HS-27A (cell line): ENCODE measurements around the gene SMARCC1.

Experiments used
- DNase-seq: peaks from one replicate; pipeline ENCODE4 v3.0.0-alpha.2; 2012; ENCODE audit warnings: low read depth, missing footprints

SMARCC1 gene

DNA sequence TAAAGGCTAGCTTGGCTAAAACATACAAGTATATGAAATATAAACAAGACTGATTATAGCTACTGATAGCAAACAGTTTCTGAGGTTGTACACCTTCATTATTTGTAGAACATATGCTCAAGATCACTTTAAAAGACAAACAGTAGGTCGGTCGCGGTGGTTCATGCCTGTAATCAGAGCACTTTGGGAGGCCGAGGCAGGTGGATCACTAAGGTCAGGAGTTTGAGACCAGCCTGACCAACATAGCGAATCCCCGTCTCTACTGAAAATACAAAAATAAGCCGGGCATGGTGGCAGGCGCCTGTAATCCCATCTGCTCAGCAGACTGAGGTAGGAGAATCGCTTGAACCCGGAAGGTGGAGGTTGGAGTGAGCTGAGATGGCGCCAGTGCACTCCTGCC is 80.3 kb downstream of the SMARCC1 start:
- DNase-seq = no peak

GRCh38 chr3:47692158-47692557 is 89.5 kb downstream of the SMARCC1 start:
- DNase-seq = no peak

DNA sequence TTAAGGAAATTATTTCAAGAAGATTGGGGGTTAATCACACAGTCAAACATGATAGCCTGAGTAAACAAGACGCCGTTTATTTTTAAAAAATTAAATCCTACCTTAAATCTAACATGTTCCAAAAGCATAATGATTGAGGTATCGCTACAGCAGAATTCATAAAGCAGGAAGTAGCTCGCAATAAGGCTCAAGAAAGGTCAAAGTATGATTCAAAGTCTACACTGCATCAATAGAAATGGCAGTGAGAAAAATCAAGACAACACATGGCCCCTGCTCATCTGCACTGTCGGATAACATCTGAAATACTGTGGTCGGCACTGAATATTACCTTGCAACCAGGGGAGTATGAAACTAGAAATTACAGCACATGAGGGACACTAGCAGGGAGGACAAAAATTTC is 93.2 kb downstream of the SMARCC1 start:
- DNase-seq = no peak

- no peak for DNase-seq
Observed at GRCh38 chr3:47685037-47685436, 96.7 kb downstream of the SMARCC1 start.

GRCh38 chr3:47681016-47681415 is 100.7 kb downstream of the SMARCC1 start:
- DNase-seq = no peak

DNA sequence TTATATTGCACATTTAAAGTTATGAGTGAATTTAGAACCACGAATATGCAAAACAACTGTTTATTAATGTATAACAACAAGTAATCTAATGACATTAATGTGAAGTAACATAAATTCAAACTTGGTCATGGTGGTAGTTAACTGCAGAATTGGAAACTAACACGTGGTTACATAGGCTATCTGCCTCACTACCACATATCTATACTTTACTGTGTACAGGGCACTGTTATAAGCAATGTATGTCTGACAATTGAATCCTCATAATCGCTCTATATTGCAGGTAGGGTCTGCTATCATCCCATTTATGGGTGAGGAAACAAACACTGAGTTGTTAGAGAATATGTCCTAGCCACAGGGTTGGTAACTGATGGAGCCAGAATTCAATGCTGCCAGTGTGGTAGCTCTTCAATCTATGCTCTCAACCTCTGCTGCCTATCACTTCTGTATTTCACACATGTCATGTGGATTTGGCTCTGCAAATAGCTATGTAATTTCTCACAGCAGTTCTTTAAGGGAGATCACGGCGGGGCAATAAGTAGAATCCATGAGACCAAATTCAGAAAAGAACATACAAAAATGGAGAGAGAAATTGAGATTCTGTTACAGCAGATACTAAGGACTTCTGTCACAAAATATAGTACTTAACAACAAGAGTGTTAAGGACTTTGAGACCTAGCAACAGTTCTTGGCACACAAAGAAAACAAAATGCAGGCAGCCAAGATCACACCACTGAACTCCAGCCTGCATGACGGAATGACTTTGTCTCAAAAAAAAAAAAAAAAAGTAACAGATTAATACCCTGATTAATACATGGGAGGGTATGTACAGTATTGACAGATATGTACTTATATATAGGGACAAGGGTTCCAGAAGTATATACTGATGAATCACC is 103.0 kb downstream of the SMARCC1 start:
- DNase-seq = no peak

DNA sequence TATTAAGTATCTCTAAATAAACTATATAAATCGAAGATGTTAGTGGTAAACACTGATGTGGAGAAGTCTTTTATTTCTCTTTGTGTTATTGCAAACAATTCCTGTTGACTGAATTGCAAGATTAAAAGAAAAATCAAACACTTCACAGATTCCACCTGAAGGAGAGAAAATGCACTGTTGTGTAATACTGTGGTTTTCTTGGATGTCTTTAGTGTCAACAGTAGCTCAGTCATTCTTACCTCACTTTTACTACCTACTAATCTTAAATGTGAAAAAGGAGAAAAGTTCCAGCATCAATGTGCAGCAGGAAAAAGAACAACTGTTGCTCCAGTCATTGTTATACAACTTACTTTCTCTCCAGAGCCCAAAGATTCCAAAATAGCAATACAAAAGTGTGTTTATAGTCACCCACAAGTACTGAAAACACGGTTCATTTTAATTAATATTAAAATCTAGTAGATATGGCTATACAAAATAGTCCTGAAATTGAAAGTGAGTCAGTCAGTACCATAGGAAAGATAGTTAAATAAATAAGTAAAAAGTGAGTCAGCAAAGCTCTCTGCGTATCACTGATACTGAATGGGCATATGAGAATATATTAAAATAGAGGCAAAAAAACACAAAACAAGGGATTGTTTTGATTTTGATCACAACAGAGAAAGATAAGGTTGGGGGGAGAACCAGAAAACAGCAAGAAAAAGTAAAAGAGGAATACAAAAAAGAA is 112.5 kb downstream of the SMARCC1 start:
- no peak for DNase-seq

- no peak for DNase-seq
Observed at GRCh38 chr3:47666118-47666517, 115.6 kb downstream of the SMARCC1 start.

DNA sequence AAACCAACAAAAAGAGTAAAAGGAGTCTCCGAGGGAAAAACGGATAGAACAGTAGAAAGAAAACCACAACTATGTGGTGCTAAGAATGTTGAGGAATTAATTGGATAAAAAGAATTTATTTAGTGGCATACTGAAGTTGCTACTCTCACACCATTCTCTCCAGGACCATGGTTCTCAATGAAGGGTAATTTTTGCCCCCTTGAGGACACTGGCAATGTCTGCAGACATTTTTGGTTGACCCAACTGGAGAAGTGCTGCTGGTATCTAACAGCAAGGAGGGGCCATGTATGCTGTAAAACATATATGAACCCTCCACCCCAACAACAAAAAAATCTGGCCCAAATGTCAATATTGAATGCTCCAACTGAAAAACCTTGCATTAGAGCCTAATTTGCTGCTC is 117.2 kb downstream of the SMARCC1 start:
- DNase-seq = no peak

DNA sequence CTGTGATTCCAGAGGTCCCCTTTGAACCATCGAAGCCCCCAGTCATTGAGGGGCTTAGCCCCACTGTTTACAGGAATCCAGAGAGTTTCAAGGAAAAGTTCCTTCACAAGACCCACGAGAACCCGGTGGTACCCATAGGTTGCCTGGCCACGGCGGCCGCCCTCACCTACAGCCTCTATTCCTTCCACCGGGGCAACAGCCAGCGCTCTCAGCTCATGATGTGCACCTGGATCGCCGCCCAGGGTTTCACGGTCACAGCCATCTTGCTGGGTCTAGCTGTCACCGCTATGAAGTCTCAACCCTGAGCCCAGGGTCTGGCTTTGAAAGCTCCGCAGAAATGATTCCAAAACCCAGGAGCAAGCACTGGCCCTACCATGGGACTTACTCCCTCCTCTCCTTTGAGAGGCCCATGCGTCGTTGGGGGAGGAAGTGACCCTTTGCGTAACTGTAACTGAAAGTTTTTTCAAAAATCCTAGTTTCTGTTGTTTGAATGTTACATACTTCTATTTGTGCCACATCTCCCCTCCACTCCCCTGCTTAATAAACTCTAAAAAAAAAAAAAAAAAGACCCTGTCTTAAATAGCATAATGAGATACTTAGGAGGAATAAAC is 118.0 kb downstream of the SMARCC1 start:
- no peak for DNase-seq

DNA sequence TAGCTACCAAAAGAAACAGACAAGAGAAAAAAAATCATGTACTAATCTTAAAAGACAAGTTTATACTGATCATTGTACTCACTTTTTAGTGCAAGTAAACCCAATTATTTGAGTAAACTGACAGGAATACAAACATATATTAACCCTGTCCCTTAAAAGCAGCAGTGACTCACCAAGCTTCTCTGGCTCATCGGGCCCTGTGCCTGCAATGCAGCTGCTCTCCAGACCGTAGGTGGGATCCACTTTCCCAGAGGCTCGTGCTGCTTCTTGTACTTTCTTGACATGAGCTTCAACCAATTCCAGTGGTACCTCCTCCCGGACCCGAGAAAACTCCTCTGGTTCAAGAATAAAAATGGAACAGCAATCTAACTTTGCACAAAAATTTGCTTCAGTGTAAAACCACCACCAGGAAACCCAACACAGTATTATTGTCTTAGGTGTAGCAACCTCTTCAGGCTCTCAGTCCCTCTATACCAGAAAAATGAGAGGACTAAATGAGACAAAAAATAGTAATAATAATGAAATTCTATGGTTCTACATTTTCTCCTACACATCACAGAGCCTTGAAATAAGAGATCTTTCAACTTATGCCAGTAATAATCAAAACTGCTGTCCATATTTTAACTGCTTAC is 120.5 kb downstream of the SMARCC1 start:
- DNase-seq = no peak

DNA sequence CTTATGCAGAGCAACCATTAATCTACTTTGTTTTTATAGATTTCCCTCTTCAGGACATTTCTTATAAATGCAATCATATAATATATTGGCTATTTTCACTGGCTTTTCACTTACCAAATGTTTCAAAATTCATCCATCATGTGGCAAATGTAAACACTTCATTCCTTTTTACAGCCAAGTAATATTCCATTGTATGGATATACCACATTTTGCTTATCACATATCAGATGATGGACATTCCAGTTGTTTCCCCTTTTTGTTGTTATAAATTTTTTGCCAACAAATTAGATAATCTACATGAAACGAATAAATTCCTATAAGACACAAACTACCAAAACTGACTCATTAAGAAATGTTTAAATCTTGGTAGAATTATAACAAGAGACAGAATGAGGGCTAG is 123.2 kb downstream of the SMARCC1 start:
- no peak for DNase-seq

- DNase-seq = no peak
Observed at GRCh38 chr3:47652142-47652541, 129.6 kb downstream of the SMARCC1 start.

DNA sequence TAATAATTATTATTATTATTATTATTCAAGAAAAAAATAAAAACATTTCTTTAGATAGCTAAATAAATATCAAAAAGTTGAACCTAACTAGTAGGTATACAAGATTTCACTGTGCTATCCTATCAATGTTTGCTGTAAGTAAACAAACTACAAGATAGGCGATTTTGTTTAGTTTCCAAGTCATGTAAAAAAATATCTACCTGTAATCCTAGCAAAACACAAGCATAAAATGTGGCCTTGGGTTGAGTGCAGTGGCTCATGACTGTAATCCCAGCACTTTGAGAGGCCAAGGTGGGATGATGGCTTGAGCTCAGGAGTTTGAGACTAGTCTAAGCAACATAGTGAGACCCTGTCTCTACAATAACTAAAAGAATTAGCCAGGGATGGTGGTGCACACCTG is 131.4 kb downstream of the SMARCC1 start:
- no peak for DNase-seq

- DNase-seq = no peak
Observed at GRCh38 chr3:47647550-47647949, 134.1 kb downstream of the SMARCC1 start.

GRCh38 chr3:47646362-47646761 is 135.3 kb downstream of the SMARCC1 start:
- DNase-seq = no peak

- DNase-seq = no peak
Observed at GRCh38 chr3:47645551-47645950, 136.1 kb downstream of the SMARCC1 start.

GRCh38 chr3:47643092-47643491 is 138.6 kb downstream of the SMARCC1 start:
- no peak for DNase-seq

DNA sequence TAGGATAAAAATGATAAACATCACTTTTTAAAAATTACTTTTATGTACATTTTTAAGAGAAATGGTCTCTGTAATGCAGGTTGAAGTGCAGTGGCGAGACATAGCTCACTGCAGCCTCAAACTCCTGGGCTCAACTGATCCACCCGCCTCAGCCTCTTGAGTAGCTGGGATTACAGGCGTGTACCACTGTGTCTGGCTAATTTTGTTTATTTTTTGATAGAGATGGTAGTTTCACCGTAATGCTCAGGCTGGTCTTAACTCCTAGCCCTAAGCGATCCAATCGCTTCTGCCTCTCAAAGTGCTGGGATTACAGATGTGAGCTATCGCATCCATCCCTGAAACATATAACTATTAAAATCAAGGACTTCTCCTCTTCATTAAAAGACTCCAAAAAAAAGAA is 140.0 kb downstream of the SMARCC1 start:
- no peak for DNase-seq

GRCh38 chr3:47636921-47637320 is 144.8 kb downstream of the SMARCC1 start:
- DNase-seq = no peak

DNA sequence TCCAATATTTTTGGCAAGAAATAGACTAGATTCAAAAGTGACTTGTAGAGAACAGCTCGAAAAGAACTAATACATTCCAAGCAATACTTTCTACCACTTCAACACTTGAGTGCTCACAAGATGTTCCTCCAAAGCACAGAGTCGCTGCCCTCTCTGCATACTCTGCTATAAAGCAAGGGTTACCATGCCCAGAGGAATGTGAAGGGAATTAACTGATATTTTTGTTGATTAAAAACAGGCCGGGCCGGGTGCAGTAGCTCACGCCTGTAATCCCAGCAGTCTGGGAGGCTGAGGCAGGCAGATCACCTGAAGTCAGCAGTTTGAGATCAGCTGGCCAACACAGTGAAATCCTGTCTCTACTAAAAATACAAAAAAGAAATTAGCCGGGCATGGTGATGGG is 145.5 kb downstream of the SMARCC1 start:
- no peak for DNase-seq

DNA sequence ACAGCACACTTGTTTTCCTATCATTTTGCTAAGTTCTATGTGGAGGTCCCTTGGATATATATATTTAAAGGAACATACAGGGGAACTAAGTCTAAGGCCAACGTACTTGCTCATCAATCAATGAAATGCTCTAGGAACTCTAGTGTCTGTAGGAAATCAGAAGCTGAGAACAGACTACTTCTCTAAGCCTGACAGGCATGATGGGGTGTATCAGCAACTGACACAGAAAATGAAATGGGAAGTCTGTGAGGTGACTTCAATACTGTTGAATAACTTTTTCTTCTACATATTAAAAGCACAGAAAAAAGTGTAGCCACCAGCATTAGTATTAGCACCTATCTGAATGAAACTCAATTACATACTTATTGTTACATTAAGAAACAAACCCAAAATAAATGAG is 146.2 kb downstream of the SMARCC1 start:
- DNase-seq = no peak

DNA sequence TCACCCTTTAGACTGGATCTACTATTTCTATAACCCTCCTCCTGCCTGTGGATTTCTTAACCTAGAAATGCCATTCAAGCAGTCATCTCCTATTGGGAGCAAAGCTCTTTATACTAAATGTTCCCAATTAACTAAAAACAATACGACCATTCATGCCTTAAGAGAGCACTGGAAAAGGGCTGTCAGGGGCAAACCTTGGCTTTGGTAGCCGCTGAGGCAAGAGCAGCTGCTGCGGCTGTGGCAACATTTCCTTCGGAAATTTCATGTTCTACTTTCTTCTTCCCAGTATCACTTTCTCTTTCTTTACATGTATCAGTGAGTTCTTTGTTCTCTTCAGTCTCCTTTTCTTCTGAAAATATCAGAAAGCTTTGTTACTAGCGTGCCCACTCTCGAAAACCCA is 146.7 kb downstream of the SMARCC1 start:
- no peak for DNase-seq
